GM12801 (cell line): ENCODE data around the gene IP6K3.

ENCODE experiments used
- CTCF ChIP-seq: IDR thresholded peaks from one replicate; pipeline ENCODE4 v1.5.1; 2011; ENCODE audit warnings: control low read depth; ENCODE audit not compliant: insufficient read length; ENCODE audit errors: extremely low read depth

The IP6K3 gene

GRCh38 chr6:33733709-33734007 is 13.0 kb downstream of the IP6K3 start:
- no peak for TF ChIP-seq CTCF

GRCh38 chr6:33732817-33733708 is 13.6 kb downstream of the IP6K3 start:
- no peak for TF ChIP-seq CTCF

- TF ChIP-seq CTCF = no peak
These were observed 14.3 kb downstream of the IP6K3 start for GRCh38 chr6:33732385-33732784.

GRCh38 chr6:33731751-33732282 is 14.9 kb downstream of the IP6K3 start:
- TF ChIP-seq CTCF = no peak

- no peak for TF ChIP-seq CTCF
These were observed 15.7 kb downstream of the IP6K3 start for GRCh38 chr6:33731035-33731434.

GRCh38 chr6:33730611-33731010 is 16.1 kb downstream of the IP6K3 start:
- TF ChIP-seq CTCF = no peak

- TF ChIP-seq CTCF = no peak
These were observed 17.6 kb downstream of the IP6K3 start for GRCh38 chr6:33729059-33729458.
